GM23248 (cell line): ENCODE results near the gene ANKMY2. TPM values are rescaled to one million over a fixed set of nuclear protein-coding genes. Genes with fewer than 3 reads are reported as not detected.

Experiments used
- DNase-seq: peaks from one replicate; pipeline ENCODE4 v3.0.0-alpha.2; 2015
- H2AFZ ChIP-seq: fragments of 200-600 bp; sonication (generic); 2 replicates; pipeline ENCODE4 v1.6.1; 2016; ENCODE audit warnings: antibody characterized with exemption
- H3F3A ChIP-seq: fragments of 200-600 bp; sonication (generic); 2 replicates; pipeline ENCODE4 v1.6.1; 2016; ENCODE audit warnings: mild to moderate bottlenecking, antibody characterized with exemption, mixed run types; ENCODE audit not compliant: insufficient read depth
- H3K27ac ChIP-seq: fragments of 200-600 bp; sonication (generic); 2 replicates; pipeline ENCODE4 v1.5.1; 2016; ENCODE audit warnings: mild to moderate bottlenecking
- H3K27me3 ChIP-seq: fragments of 200-600 bp; sonication (generic); replicated peaks from 2 replicates; pipeline ENCODE4 v1.6.1; 2016; ENCODE audit warnings: mild to moderate bottlenecking; ENCODE audit not compliant: insufficient read depth
- H3K36me3 ChIP-seq: fragments of 200-600 bp; sonication (generic); 2 replicates; pipeline ENCODE4 v1.6.1; 2016; ENCODE audit warnings: low read depth, mild to moderate bottlenecking
- H3K4me1 ChIP-seq: fragments of 200-600 bp; sonication (generic); 2 replicates; pipeline ENCODE4 v1.6.1; 2016; ENCODE audit warnings: mild to moderate bottlenecking; ENCODE audit not compliant: insufficient read depth
- H3K4me2 ChIP-seq: fragments of 200-600 bp; sonication (generic); one replicate; pipeline ENCODE4 v1.6.1; 2016; ENCODE audit warnings: mild to moderate bottlenecking; ENCODE audit not compliant: unreplicated experiment
- H3K4me3 ChIP-seq: fragments of 200-600 bp; sonication (generic); 2 replicates; pipeline ENCODE4 v1.5.1; 2016; ENCODE audit warnings: mild to moderate bottlenecking
- H3K79me2 ChIP-seq: fragments of 200-600 bp; sonication (generic); 2 replicates; pipeline ENCODE4 v1.6.1; 2016; ENCODE audit warnings: mild to moderate bottlenecking; ENCODE audit not compliant: insufficient read depth
- H3K9ac ChIP-seq: fragments of 200-600 bp; sonication (generic); 2 replicates; pipeline ENCODE4 v1.6.1; 2016; ENCODE audit warnings: mild to moderate bottlenecking
- H3K9me2 ChIP-seq: fragments of 200-600 bp; sonication (generic); 2 replicates; pipeline ENCODE4 v1.6.1; 2016; ENCODE audit warnings: mixed run types, mild to moderate bottlenecking, moderate library complexity; ENCODE audit not compliant: insufficient read depth
- H3K9me3 ChIP-seq: fragments of 200-600 bp; sonication (generic); one replicate; pipeline ENCODE4 v1.6.1; 2017; ENCODE audit warnings: low read depth
- H4K20me1 ChIP-seq: fragments of 200-600 bp; sonication (generic); 2 replicates; pipeline ENCODE4 v1.6.0; 2016; ENCODE audit not compliant: insufficient read depth
- EZH2 ChIP-seq: fragments of 200-600 bp; sonication (generic); IDR thresholded peaks from 2 replicates; pipeline ENCODE4 v1.6.1; 2018; ENCODE audit warnings: antibody characterized with exemption, mild to moderate bottlenecking; ENCODE audit not compliant: insufficient read depth, poor library complexity, severe bottlenecking
- EZH2phosphoT487 ChIP-seq: fragments of 200-600 bp; sonication (generic); IDR thresholded peaks from 2 replicates; pipeline ENCODE4 v1.6.1; 2018; ENCODE audit warnings: antibody characterized with exemption, moderate library complexity, mild to moderate bottlenecking, low read depth; ENCODE audit not compliant: insufficient read depth
- WGBS, 2 experiments: methylation state at CpG; one replicate each; pipeline ENCODE4 v1.1.6; 2015 to 2017; ENCODE audit warnings: low lambda C conversion rate in 2 of 2, low coverage in 1 of 2; ENCODE audit errors: missing lambda C conversion rate in 2 of 2; 5-methylcytosine and 5-hydroxymethylcytosine counted together
- in situ Hi-C: fragments of 300-500 bp; cut with MboI; formaldehyde crosslinking; loops from 2 replicates; pipeline ENCODE4 v1.15.0; 2020
- polyA plus RNA-seq: library from polyadenylated mRNA; unstranded; fragments of >200 nt; fragmentation: Nextera tagmentation; extraction: Ambion mirVana; gene quantifications from 2 replicates; pipeline ENCODE4 v1.2.1, GENCODE V29; 2016
- total RNA-seq: library from RNA; depleted of rRNA; stranded (reverse); fragments of >200 nt; shearing (Covaris generic); gene quantifications from 2 replicates; pipeline ENCODE4 v1.2.3, GENCODE V29; 2014; rRNA removed

Gene ANKMY2
- total and polyA plus RNA-seq, 2 experiments from 2014 or later = 19.3 to 23.1 TPM

DNA sequence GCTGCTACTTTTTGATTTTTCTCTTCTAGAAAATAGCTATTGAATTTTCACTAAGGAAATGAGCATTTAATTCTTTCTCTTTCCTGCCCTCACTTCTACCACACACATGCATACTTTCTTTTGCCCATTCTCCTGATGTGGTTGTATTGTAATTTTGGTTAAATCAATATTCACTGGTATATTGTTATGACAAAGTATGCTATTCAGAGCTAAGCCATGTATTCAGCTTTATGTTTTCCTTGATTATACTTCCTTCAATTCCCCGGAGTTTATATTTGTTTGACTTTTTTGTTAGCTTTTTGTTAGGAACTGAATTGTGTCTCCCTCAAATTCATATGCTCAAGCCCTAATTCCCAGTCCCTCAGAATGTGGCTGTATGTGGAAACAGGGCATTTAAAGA lies 94.9 kb downstream of the ANKMY2 start:
- TF ChIP-seq EZH2phosphoT487 (no peak), EZH2 (no peak)
- Histone ChIP-seq H3K9ac (no peak overlapping the region), H3K36me3 (no peaks in the 10 kb centered on the region), H3K9me3 (no peaks in the 10 kb centered on the region), H3K4me2 (no peak overlapping the region), H3K27me3 (no peaks in the 10 kb centered on the region), H3K9me2 (no peaks in the 10 kb centered on the region), H3K4me1 (no peaks in the 10 kb centered on the region), H3K27ac (no peak overlapping the region), H3K79me2 (no peaks in the 10 kb centered on the region), H2AFZ (no peak overlapping the region), H3K4me3 (no peak overlapping the region), H3F3A (no peaks in the 10 kb centered on the region), H4K20me1 (no peaks in the 10 kb centered on the region)
- 83 to 89% methylated on average over 1 of the region's 1 CpG for WGBS, 2 experiments
- in situ Hi-C loops = loop anchor here (10.0 to 25.0 kb wide), 2 partner anchors 466 to 1238 kb away; no protein-coding TSS in a partner anchor
- DNase-seq = no peak

Other genes starting within 250 kb of the ANKMY2 start
- 1.8 and 3.8 TPM in 2 replicates for gene CRPPA, start 224.2 kb downstream of the ANKMY2 start, total RNA-seq
- 1.8 TPM in 2 replicates for gene CRPPA, start 224.2 kb downstream of the ANKMY2 start, polyA plus RNA-seq
- not detected in 2 replicates for gene SOSTDC1, start 180.0 kb downstream of the ANKMY2 start, total RNA-seq
- not detected in 2 replicates for gene SOSTDC1, start 180.0 kb downstream of the ANKMY2 start, polyA plus RNA-seq
- gene LRRC72, start 118.9 kb downstream of the ANKMY2 start, total RNA-seq = not detected in 2 replicates
- gene LRRC72, start 118.9 kb downstream of the ANKMY2 start, polyA plus RNA-seq = not detected in 2 replicates
- gene BZW2, start 427 bp upstream of the ANKMY2 start, total RNA-seq = 54.1 and 61.0 TPM in 2 replicates
- 60.9 and 64.3 TPM in 2 replicates for gene BZW2, start 427 bp upstream of the ANKMY2 start, polyA plus RNA-seq
- 4.2 and 6.2 TPM in 2 replicates for gene TSPAN13, start 108.0 kb upstream of the ANKMY2 start, total RNA-seq
- gene TSPAN13, start 108.0 kb upstream of the ANKMY2 start, polyA plus RNA-seq = 9.0 and 10.2 TPM in 2 replicates
- not detected in 2 replicates for gene AGR2, start 159.2 kb upstream of the ANKMY2 start, total RNA-seq
- gene AGR2, start 159.2 kb upstream of the ANKMY2 start, polyA plus RNA-seq = not detected in 2 replicates
- gene AGR3, start 236.2 kb upstream of the ANKMY2 start, total RNA-seq = not detected in 2 replicates
- not detected in 2 replicates for gene AGR3, start 236.2 kb upstream of the ANKMY2 start, polyA plus RNA-seq